ENCODE results near the gene SNAPIN. TPM values are rescaled to one million over a fixed set of nuclear protein-coding genes. Genes with fewer than 3 reads are reported as not detected.

SNAPIN gene
- total RNA-seq, 1 experiment from 2014 or later, result 58.5 TPM

GRCh38 chr1:153711026-153711425, 52.5 kb downstream of the SNAPIN start:
- no peak for DNase-seq (ENCODE audit: low read depth)

Other genes starting within 250 kb of the SNAPIN start
- not detected in 2 replicates for gene S100A7A, start 242.2 kb upstream of the SNAPIN start, total RNA-seq (2014; rRNA removed; shearing (Covaris generic))
- not detected in 2 replicates for gene S100A7, start 198.1 kb upstream of the SNAPIN start, total RNA-seq (2014; rRNA removed; shearing (Covaris generic))
- gene S100A6, start 122.7 kb upstream of the SNAPIN start, total RNA-seq (2014; rRNA removed; shearing (Covaris generic)), result 428 and 491 TPM in 2 replicates
- gene S100A5, start 117.8 kb upstream of the SNAPIN start, total RNA-seq (2014; rRNA removed; shearing (Covaris generic)), result 0.34 TPM in 1 of 2 replicates, not detected in the other
- gene S100A4, start 112.9 kb upstream of the SNAPIN start, total RNA-seq (2014; rRNA removed; shearing (Covaris generic)), result 15.7 and 20.6 TPM in 2 replicates
- 9.0 and 12.2 TPM in 2 replicates for gene S100A3, start 109.4 kb upstream of the SNAPIN start, total RNA-seq (2014; rRNA removed; shearing (Covaris generic))
- gene S100A2, start 92.9 kb upstream of the SNAPIN start, total RNA-seq (2014; rRNA removed; shearing (Covaris generic)), result 86.8 and 88.6 TPM in 2 replicates
- 131 and 135 TPM in 2 replicates for gene S100A16, start 45.6 kb upstream of the SNAPIN start, total RNA-seq (2014; rRNA removed; shearing (Covaris generic))
- gene S100A14, start 42.4 kb upstream of the SNAPIN start, total RNA-seq (2014; rRNA removed; shearing (Covaris generic)), result not detected in 2 replicates
- gene S100A13, start 31.2 kb upstream of the SNAPIN start, total RNA-seq (2014; rRNA removed; shearing (Covaris generic)), result 126 and 201 TPM in 2 replicates
- gene S100A1, start 30.3 kb upstream of the SNAPIN start, total RNA-seq (2014; rRNA removed; shearing (Covaris generic)), result 0.40 TPM in 1 of 2 replicates, not detected in the other
- 36.2 and 43.0 TPM in 2 replicates for gene CHTOP, start 24.6 kb upstream of the SNAPIN start, total RNA-seq (2014; rRNA removed; shearing (Covaris generic))
- 617 and 629 TPM in 2 replicates for gene ILF2, start 12.3 kb downstream of the SNAPIN start, total RNA-seq (2014; rRNA removed; shearing (Covaris generic))
- not detected in 2 replicates for gene NPR1, start 20.0 kb downstream of the SNAPIN start, total RNA-seq (2014; rRNA removed; shearing (Covaris generic))
- gene INTS3, start 69.3 kb downstream of the SNAPIN start, total RNA-seq (2014; rRNA removed; shearing (Covaris generic)), result 31.0 and 34.6 TPM in 2 replicates
- 3.2 and 3.3 TPM in 2 replicates for gene SLC27A3, start 116.7 kb downstream of the SNAPIN start, total RNA-seq (2014; rRNA removed; shearing (Covaris generic))